Measurements from ENCODE around the gene ARHGEF9. TPM values are rescaled to one million over a fixed set of nuclear protein-coding genes. Genes with fewer than 3 reads are reported as not detected.
A peak's percentile ranks its signal among the peaks of the same experiment; 100 is the strongest.
"Not testable (repeated sequence)": the region's sequence is repeated elsewhere in the genome, so short reads cannot be mapped to it uniquely, and the experiment has no call there.

Gene ARHGEF9
- total RNA-seq, 2 experiments from 2014 or later, result 16.5 to 19.4 TPM

GRCh38 chrX:63810746-63811145 lies 25.7 kb upstream of the ARHGEF9 start:
- ATAC-seq, result no peak
- H3K4me1 Mint-ChIP-seq (ENCODE audit: low read depth), result no peaks in the 10 kb centered on the region
- intact Hi-C loops (cut with micrococcal nuclease), result no loop called here
- DNase-seq, result no peak
- POLR2A ChIA-PET, result no interaction called here
- no peaks in the 10 kb centered on the region for H3K36me3 Mint-ChIP-seq (ENCODE audit: low read depth)
- no peaks in the 10 kb centered on the region for H3K27me3 Mint-ChIP-seq
- CTCF ChIA-PET, result no interaction called here
- no peaks in the 10 kb centered on the region for H3K9me3 Mint-ChIP-seq
- no peak overlapping the region for H3K4me3 Mint-ChIP-seq
- H3K27ac Mint-ChIP-seq, result no peak overlapping the region
- no peak for TF ChIP-seq CTCF (IDR thresholded peaks at IDR 0.05)

- CTCF ChIA-PET, result no interaction called here
- no peak overlapping the region for H3K4me3 Mint-ChIP-seq
- H3K4me1 Mint-ChIP-seq (ENCODE audit: low read depth), result no peaks in the 10 kb centered on the region
- TF ChIP-seq CTCF (IDR thresholded peaks at IDR 0.05), result no peak
- intact Hi-C loops (cut with micrococcal nuclease), result no loop called here
- no peaks in the 10 kb centered on the region for H3K9me3 Mint-ChIP-seq
- DNase-seq (no peak), ATAC-seq (no peak)
- H3K27ac Mint-ChIP-seq, result no peak overlapping the region
- H3K27me3 Mint-ChIP-seq, result no peaks in the 10 kb centered on the region
- POLR2A ChIA-PET, result no interaction called here
- H3K36me3 Mint-ChIP-seq (ENCODE audit: low read depth), result no peaks in the 10 kb centered on the region
Observed at GRCh38 chrX:63809173-63809572, 24.2 kb upstream of the ARHGEF9 start.

GRCh38 chrX:63795406-63795805 lies 10.4 kb upstream of the ARHGEF9 start:
- intact Hi-C loops (cut with micrococcal nuclease); H3K27ac Mint-ChIP-seq; H3K36me3 Mint-ChIP-seq (ENCODE audit: low read depth); H3K4me3 Mint-ChIP-seq; H3K27me3 Mint-ChIP-seq; POLR2A ChIA-PET; CTCF ChIA-PET; DNase-seq; H3K4me1 Mint-ChIP-seq (ENCODE audit: low read depth); H3K9me3 Mint-ChIP-seq: not testable (repeated sequence)
- peak; percentile 58 for ATAC-seq

- intact Hi-C loops (cut with micrococcal nuclease), result no loop called here
- no peaks in the 10 kb centered on the region for H3K27me3 Mint-ChIP-seq
- H3K4me1 Mint-ChIP-seq (ENCODE audit: low read depth), result no peaks in the 10 kb centered on the region
- TF ChIP-seq CTCF (IDR thresholded peaks at IDR 0.05), result no peak
- H3K4me3 Mint-ChIP-seq, result peak overlapping the region; percentile 30
- H3K9me3 Mint-ChIP-seq, result no peaks in the 10 kb centered on the region
- DNase-seq (no peak), ATAC-seq (no peak)
- no peak overlapping the region for H3K27ac Mint-ChIP-seq
- no peaks in the 10 kb centered on the region for H3K36me3 Mint-ChIP-seq (ENCODE audit: low read depth)
- CTCF ChIA-PET, result no interaction called here
- POLR2A ChIA-PET, result no interaction called here
Observed at GRCh38 chrX:63785708-63786040, 660 bp upstream of the ARHGEF9 start.

GRCh38 chrX:63784346-63784901 lies 590 bp downstream of the ARHGEF9 start:
- Mint-ChIP-seq H3K27me3 (no peaks in the 10 kb centered on the region), H3K27ac (no peak overlapping the region), H3K9me3 (peaks cover 1% of the 10 kb centered on the region), H3K36me3 (ENCODE audit: low read depth) (no peaks in the 10 kb centered on the region), H3K4me3 (no peak overlapping the region), H3K4me1 (ENCODE audit: low read depth) (no peaks in the 10 kb centered on the region)
- intact Hi-C loops (cut with micrococcal nuclease), result no loop called here
- DNase-seq, result no peak
- ChIA-PET CTCF (no interaction called here), POLR2A (no interaction called here)
- no peak for TF ChIP-seq CTCF (IDR thresholded peaks at IDR 0.05)
- ATAC-seq, result no peak

- Mint-ChIP-seq H3K4me3 (no peak overlapping the region), H3K4me1 (ENCODE audit: low read depth) (no peaks in the 10 kb centered on the region), H3K9me3 (peaks cover 3% of the 10 kb centered on the region), H3K27ac (no peak overlapping the region), H3K36me3 (ENCODE audit: low read depth) (no peaks in the 10 kb centered on the region), H3K27me3 (no peaks in the 10 kb centered on the region)
- CTCF ChIA-PET, result no interaction called here
- DNase-seq (no peak), ATAC-seq (no peak)
- intact Hi-C loops (cut with micrococcal nuclease), result no loop called here
- POLR2A ChIA-PET, result no interaction called here
- no peak for TF ChIP-seq CTCF (IDR thresholded peaks at IDR 0.05)
Observed at GRCh38 chrX:63782515-63782914, 2.5 kb downstream of the ARHGEF9 start.

All from activated CD8-positive, alpha-beta T cell treated with anti-CD3 and anti-CD28 coated beads for 36 hours (primary cell).